GM23338 (cell line): ENCODE measurements around the gene ZNF627.

Experiments
- CREB1 ChIP-seq: fragments of 250-450 bp; sonication (Bioruptor Pico); IDR thresholded peaks from 2 replicates; pipeline ENCODE4 v1.5.0; 2020; ENCODE audit warnings: low read depth, mild to moderate bottlenecking, moderate library complexity
- EZH2 ChIP-seq: fragments of 200-600 bp; sonication (generic); IDR thresholded peaks from one replicate; pipeline ENCODE4 v1.8.0; 2017; ENCODE audit warnings: antibody characterized with exemption, mild to moderate bottlenecking, low read depth; ENCODE audit not compliant: unreplicated experiment
- EZH2phosphoT487 ChIP-seq: fragments of 200-600 bp; sonication (generic); IDR thresholded peaks from one replicate; pipeline ENCODE4 v1.8.1; 2018; ENCODE audit warnings: antibody characterized with exemption; ENCODE audit not compliant: unreplicated experiment
- JUNB ChIP-seq: IDR thresholded peaks from one replicate; pipeline ENCODE4 v1.6.1; 2016; ENCODE audit warnings: antibody characterized with exemption; ENCODE audit not compliant: unreplicated experiment
- POLR2AphosphoS5 ChIP-seq: IDR thresholded peaks from 2 replicates; pipeline ENCODE4 v1.6.1; 2016; ENCODE audit warnings: antibody characterized with exemption, low read depth
- STAT1 ChIP-seq: IDR thresholded peaks from one replicate; pipeline ENCODE4 v1.6.1; 2016; ENCODE audit warnings: antibody characterized with exemption; ENCODE audit not compliant: unreplicated experiment
- TF ChIP-seq, protein P1 (sequence below), 2 experiments: fragments of 200-600 bp in 1 of 2; sonication (generic) in 1 of 2; conservative IDR thresholded peaks; 2 replicates each; pipeline versions ENCODE4 v1.5.1 to v1.6.1; 2016 to 2017; ENCODE audit warnings: antibody characterized with exemption in 2 of 2, low read depth in 2 of 2, mild to moderate bottlenecking in 2 of 2, moderate library complexity in 1 of 2
- TF ChIP-seq, protein P2 (sequence below): IDR thresholded peaks from one replicate; pipeline ENCODE4 v1.6.1; 2018; ENCODE audit warnings: antibody characterized with exemption; ENCODE audit not compliant: unreplicated experiment

DNA sequence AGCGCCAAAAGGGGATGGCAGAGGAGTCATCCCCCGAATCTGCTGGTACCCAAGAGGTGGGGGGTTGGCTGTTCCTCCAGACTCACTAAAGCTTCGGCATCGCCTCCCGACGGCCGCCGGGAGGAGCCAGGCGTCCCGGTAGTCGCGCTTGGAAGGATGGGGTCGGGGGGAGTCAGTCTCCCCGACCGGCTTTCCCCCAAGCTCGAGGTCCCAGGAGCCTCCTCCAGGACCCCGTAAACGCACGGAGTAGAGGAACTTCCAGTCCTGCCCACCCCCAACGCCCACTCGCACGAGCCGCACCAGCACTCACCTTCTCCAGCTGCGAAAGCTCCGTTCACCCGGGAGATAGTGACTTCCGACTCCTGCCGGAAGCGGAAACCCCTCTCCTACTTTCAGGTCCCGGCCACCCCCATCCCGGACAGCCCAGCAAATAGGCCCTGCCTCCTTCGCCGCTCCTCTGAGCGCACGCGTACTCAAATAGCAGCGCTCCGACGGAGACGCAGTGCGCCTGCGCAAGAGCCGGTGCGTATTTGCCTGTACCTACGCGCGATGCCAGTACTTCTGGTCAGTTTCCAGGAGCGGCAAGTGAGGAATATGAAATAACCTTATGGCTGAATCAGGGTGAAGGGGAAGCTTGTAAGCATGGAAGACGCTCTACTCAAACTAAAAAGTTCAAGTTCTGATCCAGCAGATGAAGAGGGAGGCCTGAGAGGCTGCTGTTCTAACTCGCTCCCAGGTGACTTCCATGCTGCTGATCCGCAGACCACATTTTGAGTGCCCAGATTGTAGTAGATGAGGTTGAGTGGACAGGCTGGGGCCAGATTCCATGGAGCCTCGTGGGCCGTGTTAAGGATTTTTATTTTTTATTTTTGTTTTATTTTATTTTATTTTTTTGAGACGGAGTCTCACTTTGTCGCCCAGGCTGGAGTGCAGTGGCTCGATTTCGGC lies 38.1 kb upstream of the ZNF627 start, which contains the start of gene ELOF1:
- TF ChIP-seq, protein P1, sequence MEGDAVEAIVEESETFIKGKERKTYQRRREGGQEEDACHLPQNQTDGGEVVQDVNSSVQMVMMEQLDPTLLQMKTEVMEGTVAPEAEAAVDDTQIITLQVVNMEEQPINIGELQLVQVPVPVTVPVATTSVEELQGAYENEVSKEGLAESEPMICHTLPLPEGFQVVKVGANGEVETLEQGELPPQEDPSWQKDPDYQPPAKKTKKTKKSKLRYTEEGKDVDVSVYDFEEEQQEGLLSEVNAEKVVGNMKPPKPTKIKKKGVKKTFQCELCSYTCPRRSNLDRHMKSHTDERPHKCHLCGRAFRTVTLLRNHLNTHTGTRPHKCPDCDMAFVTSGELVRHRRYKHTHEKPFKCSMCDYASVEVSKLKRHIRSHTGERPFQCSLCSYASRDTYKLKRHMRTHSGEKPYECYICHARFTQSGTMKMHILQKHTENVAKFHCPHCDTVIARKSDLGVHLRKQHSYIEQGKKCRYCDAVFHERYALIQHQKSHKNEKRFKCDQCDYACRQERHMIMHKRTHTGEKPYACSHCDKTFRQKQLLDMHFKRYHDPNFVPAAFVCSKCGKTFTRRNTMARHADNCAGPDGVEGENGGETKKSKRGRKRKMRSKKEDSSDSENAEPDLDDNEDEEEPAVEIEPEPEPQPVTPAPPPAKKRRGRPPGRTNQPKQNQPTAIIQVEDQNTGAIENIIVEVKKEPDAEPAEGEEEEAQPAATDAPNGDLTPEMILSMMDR (conservative IDR thresholded peaks at IDR 0.05; ENCODE audit: low read depth in 2 of 2): 0 out of 4 replicates have a peak, but pooled peaks have one; percentile 10 to 14
- TF ChIP-seq JUNB (no peak), CREB1 (CRISPR knock-in tag) (no peak), POLR2AphosphoS5 (peak; percentile 97), EZH2 (no peak), EZH2phosphoT487 (no peak), STAT1 (no peak)
- TF ChIP-seq, protein P2, sequence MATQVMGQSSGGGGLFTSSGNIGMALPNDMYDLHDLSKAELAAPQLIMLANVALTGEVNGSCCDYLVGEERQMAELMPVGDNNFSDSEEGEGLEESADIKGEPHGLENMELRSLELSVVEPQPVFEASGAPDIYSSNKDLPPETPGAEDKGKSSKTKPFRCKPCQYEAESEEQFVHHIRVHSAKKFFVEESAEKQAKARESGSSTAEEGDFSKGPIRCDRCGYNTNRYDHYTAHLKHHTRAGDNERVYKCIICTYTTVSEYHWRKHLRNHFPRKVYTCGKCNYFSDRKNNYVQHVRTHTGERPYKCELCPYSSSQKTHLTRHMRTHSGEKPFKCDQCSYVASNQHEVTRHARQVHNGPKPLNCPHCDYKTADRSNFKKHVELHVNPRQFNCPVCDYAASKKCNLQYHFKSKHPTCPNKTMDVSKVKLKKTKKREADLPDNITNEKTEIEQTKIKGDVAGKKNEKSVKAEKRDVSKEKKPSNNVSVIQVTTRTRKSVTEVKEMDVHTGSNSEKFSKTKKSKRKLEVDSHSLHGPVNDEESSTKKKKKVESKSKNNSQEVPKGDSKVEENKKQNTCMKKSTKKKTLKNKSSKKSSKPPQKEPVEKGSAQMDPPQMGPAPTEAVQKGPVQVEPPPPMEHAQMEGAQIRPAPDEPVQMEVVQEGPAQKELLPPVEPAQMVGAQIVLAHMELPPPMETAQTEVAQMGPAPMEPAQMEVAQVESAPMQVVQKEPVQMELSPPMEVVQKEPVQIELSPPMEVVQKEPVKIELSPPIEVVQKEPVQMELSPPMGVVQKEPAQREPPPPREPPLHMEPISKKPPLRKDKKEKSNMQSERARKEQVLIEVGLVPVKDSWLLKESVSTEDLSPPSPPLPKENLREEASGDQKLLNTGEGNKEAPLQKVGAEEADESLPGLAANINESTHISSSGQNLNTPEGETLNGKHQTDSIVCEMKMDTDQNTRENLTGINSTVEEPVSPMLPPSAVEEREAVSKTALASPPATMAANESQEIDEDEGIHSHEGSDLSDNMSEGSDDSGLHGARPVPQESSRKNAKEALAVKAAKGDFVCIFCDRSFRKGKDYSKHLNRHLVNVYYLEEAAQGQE: no peak
